Stimulated activated CD4-positive, alpha-beta T cell treated with anti-CD3 and anti-CD28 coated beads, Interleukin-4, amount 100 ng/mL, for 4 hours (primary cell): ENCODE data around the gene DUS2.
"Not testable (repeated sequence)": the region's sequence is repeated elsewhere in the genome, so short reads cannot be mapped to it uniquely, and the experiment has no call there.

Experiments
- DNase-seq, 2 experiments: peaks; one replicate each; pipeline ENCODE4 v3.0.0-alpha.2; 2020

Gene DUS2

GRCh38 chr16:68093816-68094613, 70.9 kb downstream of the DUS2 start:
- DNase-seq: no peak

DNA sequence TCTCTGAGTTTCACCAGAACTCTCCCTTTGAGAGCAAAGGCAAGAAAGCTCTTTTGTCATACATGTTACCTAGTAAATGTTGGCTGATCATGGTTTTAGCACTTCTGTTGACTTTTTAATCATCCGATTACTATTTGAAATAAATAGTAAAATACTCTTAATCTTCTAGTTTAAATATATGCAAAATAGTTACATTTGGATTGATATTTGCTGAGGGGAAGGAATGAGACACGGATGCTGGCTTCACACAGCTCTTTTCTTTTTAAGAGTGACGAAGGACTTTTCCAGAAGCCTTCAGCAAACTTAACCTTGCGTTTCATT, 71.5 kb downstream of the DUS2 start:
- no peak for DNase-seq

- no peak for DNase-seq
Measured at GRCh38 chr16:68096491-68096890, 73.4 kb downstream of the DUS2 start.

GRCh38 chr16:68097088-68097487, 74.0 kb downstream of the DUS2 start:
- DNase-seq: no peak

- no peak for DNase-seq
Measured at GRCh38 chr16:68097895-68098294, 74.8 kb downstream of the DUS2 start.

DNA sequence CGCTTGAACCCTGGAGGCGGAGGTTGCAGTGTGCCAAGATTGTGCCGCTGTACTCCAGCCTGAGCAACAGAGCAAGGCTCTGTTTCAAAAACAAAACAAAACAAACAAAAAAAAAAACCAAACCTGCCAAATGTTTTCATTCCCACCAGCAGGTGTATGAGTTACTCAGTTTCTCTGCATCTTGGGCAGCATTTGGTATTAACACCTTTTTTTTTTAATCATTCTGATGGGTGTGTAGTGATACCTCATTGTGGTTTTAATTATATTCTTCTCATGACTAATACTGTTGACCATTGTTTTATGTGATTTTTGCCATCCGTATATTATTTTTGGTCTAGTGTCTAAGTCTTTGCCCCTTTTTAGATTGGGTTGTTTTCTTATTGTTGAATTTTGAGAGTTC, 77.4 kb downstream of the DUS2 start:
- DNase-seq: no peak

DNA sequence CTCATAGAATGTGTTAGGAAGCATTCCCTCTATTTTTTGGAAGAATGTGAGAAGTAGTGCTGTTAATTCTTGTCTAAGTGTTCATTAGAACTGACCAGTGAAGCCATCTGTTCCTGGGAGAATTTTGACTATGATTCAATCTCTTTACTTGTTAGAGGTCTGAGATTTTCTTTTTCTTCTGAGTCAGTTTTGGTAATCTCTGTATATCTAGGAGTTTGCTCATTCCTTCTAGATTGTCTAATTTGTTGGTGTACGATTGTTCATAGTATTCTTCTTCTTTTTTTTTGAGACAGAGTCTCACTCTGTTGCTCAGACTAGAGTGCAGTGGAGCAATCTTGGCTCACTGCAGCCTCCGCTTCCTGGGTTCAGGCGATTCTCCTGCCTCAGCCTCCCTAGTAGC, 82.5 kb downstream of the DUS2 start:
- DNase-seq: no peak

- not testable (repeated sequence) for DNase-seq
Measured at GRCh38 chr16:68107230-68107928, 84.3 kb downstream of the DUS2 start.

DNA sequence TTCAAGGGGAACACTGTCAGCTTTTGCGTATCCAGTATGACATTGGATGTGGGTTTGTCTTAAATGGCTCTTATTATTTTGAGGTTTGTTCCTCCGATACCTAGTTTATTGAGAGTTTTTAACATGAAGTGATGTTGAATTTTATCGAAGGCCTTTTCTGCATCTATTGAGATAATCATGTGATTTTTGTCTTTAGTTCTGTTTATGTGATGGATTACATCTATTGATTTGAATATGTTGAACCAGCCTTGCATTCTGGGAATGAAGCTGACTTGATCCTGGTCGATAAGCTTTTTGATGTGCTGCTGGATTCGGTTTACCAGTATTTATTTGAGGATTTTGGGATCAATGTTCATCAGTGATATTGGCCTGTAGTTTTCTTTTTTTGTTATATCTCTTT, 86.1 kb downstream of the DUS2 start:
- DNase-seq: not testable (repeated sequence)

DNA sequence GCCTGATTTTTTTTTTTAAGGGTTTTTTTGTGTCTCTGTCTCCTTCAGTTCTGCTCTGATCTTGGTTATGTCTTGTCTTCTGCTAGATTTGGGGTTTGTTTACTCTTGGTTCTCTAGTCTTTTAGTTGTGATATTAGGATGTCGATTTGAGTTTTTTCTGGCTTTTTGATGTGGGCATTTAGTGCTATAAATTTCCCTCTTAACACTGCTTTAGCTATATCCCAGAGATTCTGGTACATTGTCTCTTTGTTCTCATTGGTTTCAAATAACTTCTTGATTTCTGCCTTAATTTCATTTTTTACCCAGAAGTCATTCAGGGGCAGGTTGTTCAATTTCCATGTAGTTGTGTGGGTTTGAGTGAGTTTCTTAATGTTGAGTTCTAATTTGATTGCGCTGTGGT, 87.5 kb downstream of the DUS2 start:
- not testable (repeated sequence) for DNase-seq

DNA sequence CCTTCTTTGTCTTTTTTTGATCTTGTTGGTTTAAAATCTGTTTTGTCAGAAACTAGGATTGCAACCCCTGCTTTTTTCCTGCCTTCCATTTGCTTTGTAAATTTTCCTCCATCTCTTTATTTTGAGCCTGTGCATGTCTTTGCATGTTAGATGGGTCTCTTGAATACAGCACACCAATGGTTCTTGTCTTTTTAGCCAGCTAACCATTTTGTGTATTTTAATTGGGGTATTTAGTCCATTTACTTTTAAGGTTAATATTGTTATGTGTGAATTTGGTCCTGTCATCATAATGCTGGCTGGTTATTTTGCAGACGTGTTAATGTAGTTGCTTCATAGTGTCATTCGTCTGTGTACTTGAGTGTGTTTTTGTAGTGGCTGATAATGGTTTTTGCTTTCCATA, 88.3 kb downstream of the DUS2 start:
- DNase-seq: no peak

GRCh38 chr16:68113059-68113761, 90.1 kb downstream of the DUS2 start:
- DNase-seq: no peak

DNA sequence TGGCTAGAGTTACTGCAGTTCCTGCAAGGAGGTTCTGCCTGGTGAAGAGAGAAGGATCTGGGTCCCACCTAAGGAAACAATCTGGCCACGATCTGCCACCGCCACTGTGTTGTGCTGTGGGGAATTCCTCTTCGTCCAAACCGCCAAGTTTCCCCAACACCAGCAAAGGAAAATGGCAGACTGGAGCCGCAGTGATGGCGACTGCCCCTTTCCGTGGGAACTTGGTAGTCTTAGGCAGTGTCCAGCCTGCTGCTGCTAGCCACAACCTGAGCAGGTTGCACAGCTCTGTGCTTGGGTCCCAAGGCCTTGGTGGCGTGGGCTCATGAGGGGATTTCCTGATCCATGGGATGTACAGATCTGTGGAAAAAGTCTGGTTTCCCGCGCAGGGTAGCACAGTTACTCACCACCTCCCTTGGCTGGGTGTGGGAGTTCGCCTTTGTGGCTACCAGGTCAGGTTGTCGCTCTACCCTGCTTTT, 90.7 kb downstream of the DUS2 start:
- DNase-seq: no peak

GRCh38 chr16:68114939-68115338, 91.9 kb downstream of the DUS2 start:
- DNase-seq: not testable (repeated sequence)

GRCh38 chr16:68115851-68116250, 92.8 kb downstream of the DUS2 start:
- DNase-seq: no peak

GRCh38 chr16:68116256-68116867, 93.3 kb downstream of the DUS2 start:
- DNase-seq: no peak

DNA sequence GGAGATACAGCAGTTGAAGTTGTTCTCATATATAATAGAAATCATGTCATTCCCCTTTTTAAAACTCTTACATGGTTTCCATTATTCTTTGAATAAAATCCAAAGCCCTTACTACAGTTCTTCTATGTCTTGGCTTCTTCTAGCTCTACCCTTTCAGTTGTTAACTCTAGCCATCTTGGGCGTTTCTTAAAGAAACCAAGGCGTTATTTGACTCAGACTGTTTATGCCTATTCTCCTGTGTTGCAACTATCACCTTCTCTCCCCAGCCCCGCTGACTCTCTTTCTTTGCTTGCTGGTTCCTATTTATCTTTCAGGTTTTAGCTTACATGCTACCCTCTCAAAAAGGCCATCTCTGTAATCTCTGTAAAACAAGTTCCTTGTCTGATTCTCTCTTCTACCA, 94.8 kb downstream of the DUS2 start:
- DNase-seq: no peak

DNA sequence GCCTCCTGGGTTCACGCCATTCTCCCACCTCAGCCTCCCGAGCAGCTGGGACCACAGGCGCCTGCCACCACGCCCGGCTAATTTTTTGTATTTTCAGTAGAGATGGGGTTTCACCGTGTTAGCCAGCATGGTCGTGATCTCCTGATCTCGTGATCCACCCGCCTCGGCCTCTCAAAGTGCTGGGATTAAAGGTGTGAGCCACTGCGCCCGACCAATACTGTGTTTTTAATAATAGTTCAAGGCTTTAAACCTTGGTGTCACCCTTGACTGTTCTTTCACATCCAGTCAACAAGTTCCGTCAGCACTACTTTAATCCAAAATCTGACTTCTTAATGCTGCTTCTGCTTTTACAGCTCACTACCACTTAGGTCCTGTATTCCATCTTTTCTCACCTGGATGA, 95.9 kb downstream of the DUS2 start:
- DNase-seq: not testable (repeated sequence)

DNA sequence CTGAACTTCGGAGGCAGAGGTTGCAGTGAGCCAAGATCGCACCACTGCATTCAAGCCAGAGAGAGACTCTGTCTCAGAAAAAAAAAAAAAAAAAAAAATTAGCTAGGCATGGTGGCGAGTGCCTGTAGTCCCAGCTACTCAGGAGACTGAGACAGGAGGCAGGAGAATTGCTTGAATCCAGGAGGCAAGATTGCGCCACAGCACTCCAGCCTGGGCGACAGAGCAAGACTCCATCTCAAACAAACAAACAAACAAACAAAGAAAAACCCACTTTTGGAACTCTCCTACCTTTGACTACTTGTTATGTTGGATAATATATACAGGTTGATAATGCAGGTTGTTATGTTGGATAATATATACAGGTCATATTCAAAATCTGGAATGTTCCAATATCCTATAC, 97.4 kb downstream of the DUS2 start:
- DNase-seq: not testable (repeated sequence)

- no peak for DNase-seq
Measured at GRCh38 chr16:68126395-68126794, 103.3 kb downstream of the DUS2 start.

DNA sequence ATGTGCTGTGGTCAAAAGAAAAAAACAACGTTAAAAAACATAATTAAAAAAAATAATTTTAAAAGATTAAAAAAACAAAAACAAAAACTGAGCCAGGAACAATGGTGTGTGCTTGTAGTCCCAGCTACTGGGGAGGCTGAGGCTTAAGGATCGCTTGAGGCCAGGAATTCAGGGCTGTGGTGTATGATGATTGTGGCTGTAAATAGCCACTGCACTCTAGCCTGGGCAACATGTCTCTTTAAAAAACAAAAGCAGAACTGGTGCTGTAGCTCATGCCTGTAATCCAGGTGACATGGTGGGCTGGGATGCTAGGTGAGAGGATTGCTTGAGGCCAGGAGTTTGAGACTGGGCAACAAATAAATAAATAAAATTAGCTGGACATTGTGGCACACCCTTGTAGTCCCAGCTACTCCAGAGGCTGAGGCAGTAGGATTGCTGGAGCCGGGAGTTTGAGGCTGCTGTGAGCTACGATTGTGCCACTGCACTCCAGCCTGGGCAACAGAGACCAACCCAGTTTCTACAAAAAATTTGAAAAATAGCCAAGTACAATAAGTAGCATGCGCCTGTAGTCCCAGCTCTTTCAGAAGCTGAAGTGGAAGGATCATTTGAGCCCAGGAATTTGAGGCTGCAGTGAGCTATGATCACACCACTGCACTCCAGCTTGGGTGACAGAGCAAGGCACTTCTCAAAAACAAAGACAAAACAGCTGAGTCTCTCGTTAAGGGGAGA, 105.7 kb downstream of the DUS2 start:
- no peak for DNase-seq
